ENCODE data around the gene CWH43. TPM values are rescaled to one million over a fixed set of nuclear protein-coding genes. Genes with fewer than 3 reads are reported as not detected.
"Not testable (repeated sequence)": the region's sequence is repeated elsewhere in the genome, so short reads cannot be mapped to it uniquely, and the experiment has no call there.

The CWH43 gene
- total RNA-seq, 1 experiment from 2014 or later, result not detected

DNA sequence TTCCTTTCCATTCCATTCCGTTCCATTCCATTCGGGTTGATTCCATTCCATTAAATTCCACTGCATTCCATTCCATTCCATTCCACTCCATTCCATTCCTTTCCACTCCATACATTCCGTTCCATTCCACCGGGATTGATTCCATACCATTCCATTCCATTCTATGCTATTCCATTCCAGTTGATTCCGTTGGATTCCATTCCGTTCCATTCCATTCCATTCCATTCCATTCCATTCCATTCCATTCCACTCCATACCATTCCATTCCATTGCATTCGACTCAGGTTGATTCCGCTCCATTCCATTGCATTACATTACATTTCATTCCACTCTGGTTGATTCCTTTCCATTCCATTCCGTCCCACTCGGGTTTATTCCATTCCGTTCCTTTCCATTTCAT, 110.1 kb downstream of the CWH43 start:
- DNase-seq (ENCODE audit: low read depth), result not testable (repeated sequence)

DNA sequence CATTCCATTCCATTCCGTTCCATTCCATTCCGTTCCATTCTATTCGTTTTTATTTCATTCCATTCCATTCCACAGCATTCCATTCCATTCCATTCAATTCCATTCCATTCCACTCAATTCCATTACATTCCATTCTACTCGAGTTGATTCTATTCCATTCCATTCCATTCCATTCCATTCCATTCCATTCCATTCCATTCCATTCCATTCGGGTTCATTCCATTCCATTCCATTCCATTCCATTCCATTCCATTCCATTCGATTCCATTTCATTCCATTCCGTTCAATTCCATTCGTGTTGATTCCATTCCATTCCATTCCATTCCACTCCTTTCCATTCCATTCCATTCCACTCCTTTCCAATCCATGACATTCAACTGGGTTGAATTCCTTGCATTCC, 110.6 kb downstream of the CWH43 start:
- DNase-seq (ENCODE audit: low read depth), result not testable (repeated sequence)

DNA sequence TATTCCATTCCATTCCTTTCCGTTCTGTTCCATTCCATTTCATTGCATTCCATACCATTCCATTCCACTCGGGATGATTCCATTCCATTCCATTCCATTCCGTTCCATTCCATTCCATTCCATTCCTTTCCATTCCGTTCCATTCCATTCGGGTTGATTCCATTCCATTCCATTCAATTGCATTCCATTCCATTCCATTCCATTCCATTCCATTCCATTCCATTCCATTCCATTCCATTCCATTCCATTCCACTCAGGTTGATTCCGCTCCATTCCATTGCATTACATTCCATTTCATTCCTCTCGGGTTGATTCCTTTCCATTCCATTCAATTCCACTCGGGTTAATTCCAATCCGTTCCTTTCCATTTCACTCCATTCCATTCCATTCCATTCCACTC, 111.0 kb downstream of the CWH43 start:
- DNase-seq (ENCODE audit: low read depth), result not testable (repeated sequence)

DNA sequence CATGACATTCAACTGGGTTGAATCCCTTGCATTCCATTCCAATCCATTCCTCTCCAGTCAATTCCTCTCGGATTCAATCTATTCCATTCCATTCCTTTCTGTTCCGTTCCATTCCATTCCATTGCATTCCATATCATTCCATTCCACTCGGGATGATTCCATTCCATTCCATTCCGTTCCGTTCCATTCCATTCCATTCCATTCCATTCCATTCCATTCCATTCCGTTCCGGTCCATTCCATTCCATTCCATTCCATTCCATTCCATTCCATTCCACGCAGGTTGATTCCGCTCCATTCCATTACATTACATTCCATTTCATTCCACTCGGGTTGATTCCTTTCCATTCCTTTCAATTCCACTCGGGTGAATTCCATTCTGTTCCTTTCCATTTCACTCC, 111.4 kb downstream of the CWH43 start:
- DNase-seq (ENCODE audit: low read depth), result not testable (repeated sequence)

DNA sequence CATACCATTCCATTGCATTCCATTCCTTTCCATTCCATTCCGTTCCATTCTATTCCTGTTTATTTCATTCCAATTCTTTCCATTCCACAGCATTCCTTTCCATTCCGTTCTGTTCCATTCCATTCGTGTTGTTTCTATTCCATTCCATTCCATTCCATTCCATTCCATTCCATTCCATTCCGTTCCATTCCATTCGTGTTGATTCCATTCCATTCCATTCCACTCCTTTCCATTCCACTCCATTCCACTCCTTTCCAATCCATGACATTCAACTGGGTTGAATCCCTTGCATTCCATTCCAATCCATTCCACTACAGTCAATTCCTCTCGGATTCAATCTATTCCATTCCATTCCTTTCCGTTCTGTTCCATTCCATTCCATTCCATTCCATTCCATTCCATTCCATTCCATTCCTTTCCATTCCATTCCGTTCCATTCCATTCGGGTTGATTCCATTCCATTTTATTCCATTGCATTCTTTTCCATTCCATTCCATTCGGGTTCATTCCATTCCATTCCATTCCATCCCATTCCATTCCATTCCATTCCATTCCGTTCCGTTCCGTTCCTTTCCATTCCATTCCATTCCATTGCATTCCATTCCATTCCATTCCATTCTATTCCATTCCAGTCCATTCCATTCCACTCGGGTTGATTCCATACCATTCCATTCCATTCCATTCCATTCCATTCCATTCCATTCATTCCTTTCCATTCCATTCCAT, 112.1 kb downstream of the CWH43 start:
- not testable (repeated sequence) for DNase-seq (ENCODE audit: low read depth)

DNA sequence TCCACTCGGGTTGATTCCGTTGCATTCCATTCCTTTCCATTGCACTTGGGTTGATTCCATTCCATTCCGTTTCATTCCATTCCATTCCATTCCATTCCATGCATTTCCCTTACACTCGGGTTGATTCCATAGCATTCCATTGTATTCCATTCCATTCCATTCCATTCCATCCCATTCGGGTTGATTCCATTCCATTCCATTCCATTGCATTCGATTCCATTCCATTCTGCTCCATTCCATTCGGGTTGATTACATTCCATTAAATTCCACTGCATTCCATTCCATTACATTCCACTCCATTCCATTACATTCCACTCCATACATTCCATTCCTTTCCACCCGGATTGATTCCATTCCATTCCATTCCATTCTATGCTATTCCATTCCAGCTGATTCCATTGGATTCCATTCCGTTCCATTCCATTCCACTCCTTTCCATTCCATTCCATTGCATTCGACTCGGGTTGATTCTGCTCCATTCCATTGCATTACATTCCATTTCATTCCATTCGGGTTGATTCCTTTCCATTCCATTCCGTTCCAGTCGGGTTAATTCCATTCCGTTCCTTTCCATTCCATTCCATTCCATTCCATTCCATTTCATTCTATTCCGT, 113.9 kb downstream of the CWH43 start:
- DNase-seq (ENCODE audit: low read depth), result not testable (repeated sequence)

DNA sequence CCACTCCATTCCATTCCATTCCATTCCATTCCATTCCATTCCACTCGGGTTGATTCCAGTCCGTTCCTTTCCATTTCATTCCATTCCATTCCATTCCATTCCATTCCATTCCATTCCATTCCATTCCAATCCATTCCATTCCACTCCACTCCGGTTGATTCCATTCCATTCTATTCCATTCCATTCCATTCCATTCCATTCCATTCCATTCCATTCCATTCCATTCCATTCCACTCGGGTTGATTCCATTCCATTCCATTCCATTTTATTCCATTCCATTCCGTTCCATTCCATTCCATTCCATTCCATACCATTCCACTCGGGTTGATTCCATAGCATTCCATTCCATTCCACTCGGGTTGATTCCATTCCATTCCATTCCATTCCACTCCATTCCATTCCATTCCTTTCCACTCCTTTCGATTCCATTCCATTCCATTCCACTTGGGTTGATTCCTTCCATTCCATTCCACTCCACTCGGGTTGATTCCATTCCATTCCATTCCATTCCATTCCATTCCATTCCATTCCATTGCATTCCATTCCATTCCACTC, 116.3 kb downstream of the CWH43 start:
- not testable (repeated sequence) for DNase-seq (ENCODE audit: low read depth)

DNA sequence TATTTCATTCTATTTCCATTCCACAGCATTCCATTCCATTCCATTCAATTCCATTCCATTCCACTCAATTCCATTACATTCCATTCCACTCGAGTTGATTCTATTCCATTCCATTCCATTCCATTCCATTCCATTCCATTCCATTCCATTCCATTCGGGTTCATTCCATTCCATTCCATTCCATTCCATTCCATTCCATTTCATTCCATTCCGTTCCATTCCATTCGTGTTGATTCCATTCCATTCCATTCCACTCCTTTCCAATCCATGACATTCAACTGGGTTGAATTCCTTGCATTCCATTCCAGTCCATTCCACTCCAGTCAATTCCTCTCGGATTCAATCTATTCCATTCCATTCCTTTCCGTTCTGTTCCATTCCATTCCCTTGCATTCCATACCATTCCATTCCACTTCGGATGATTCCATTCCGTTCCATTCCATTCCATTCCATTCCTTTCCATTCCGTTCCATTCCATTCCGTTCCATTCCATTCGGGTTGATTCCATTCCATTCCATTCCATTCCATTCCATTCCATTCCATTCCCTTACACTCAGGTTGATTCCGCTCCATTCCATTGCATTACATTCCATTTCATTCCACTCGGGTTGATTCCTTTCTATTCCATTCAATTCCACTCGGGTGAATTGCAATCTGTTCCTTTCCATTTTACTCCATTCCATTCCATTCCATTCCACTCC, 117.5 kb downstream of the CWH43 start:
- DNase-seq (ENCODE audit: low read depth), result not testable (repeated sequence)

DNA sequence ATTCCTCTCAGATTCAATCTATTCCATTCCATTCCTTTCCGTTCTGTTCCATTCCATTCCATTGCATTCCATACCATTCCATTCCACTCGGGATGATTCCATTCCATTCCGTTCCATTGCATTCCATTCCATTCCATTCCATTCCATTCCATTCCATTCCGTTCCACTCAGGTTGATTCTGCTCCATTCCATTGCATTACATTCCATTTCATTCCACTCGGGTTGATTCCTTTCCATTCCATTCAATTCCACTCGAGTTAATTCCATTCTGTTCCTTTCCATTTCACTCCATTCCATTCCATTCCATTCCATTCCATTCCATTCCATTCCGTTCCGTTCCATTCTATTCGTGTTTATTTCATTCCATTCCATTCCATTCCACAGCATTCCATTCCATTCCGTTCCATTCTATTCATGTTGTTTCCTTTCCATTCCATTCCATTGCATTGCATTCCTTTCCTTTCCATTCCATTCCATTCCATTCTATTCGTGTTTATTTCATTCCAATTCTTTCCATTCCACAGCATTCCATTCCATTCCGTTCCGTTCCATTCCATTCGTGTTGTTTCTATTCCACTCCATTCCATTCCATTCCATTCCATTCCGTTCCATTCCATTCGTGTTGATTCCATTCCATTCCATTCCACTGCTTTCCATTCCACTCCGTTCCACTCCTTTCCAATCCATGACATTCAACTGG, 118.3 kb downstream of the CWH43 start:
- not testable (repeated sequence) for DNase-seq (ENCODE audit: low read depth)

DNA sequence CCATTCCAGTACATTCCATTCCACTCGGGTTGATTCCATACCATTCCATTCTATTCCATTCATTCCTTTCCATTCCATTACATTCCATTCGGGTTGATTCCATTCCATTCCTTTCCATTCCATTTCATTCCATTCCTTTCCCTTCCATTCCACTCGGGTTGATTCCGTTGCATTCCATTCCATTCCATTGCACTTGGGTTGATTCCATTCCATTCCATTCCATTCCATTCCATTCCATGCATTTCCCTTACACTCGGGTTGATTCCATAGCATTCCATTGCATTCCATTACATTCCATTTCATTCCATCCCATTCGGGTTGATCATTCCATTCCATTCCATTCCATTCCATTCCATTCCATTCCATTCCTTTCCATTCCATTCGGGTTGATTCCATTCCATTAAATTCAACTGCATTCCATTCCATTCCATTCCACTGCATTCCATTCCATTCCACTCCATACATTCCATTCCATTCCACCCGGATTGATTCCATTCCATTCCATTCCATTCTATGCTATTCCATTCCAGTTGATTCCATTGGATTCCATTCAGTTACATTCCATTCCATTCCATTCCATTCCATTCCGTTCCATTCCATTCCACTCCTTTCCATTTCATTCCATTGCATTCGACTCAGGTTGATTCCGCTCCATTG, 119.3 kb downstream of the CWH43 start:
- not testable (repeated sequence) for DNase-seq (ENCODE audit: low read depth)

DNA sequence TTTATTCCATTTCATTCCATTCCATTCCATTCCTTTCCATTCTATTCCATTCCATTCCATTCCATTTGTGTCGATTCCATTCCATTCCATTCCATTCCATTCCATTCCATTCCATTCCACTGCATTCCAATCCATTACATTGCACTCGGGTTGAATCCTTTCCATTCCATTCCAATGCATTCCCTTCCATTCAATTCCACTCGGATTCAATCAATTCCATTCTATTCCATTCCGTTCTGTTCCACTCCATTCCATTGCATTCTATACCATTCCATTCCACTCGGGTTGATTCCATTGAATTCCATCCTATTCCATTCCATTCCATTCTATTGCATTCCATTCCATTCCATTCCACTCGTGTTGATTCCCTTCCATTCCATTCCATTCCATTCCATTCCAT, 121.2 kb downstream of the CWH43 start:
- peak; percentile 35 for DNase-seq (ENCODE audit: low read depth)

DNA sequence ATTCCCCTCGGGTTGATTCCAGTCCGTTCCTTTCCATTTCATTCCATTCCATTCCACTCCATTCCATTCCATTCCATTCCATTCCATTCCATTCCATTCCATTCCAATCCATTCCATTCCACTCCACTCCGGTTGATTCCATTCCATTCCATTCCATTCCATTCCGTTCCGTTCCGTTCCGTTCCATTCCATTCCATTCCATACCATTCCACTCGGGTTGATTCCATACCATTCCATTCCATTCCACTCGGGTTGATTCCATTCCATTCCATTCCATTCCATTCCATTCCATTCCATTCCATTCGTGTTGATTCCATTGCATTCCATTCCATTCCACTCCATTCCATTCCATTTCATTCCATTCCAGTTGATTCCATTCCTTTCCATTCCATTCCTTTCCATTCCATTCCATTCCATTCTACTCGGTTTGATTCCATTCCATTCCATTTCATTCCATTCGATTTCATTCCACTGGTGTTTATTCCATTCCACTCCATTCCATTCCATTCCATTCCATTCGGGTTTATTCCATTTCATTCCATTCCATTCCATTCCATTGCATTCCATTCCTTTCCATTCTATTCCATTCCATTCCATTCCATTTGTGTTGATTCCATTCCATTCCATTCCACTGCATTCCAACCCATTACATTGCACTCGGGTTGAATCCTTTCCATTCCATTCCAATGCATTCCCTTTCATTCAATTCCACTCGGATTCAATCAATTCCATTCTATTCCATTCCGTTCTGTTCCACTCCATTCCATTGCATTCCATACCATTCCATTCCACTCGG, 122.3 kb downstream of the CWH43 start:
- not testable (repeated sequence) for DNase-seq (ENCODE audit: low read depth)

DNA sequence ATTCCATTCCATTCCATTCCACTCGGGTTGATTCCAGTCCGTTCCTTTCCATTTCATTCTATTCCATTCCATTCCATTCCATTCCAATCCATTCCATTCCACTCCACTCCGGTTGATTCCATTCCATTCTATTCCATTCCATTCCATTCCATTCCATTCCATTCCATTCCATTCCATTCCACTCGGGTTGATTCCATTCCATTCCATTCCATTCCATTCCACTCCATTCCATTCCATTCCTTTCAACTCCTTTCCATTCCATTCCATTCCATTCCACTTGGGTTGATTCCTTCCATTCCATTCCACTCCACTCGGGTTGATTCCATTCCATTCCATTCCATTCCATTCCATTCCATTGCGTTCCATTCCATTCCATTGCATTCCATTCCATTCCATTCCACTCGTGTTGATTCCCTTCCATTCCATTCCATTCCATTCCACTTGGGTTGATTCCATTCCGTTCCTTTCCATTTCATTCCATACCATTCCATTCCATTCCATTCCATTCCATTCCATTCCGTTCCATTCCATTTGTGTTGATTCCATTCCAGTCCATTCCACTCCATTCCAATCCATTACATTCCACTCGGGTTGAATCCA, 123.6 kb downstream of the CWH43 start:
- not testable (repeated sequence) for DNase-seq (ENCODE audit: low read depth)

DNA sequence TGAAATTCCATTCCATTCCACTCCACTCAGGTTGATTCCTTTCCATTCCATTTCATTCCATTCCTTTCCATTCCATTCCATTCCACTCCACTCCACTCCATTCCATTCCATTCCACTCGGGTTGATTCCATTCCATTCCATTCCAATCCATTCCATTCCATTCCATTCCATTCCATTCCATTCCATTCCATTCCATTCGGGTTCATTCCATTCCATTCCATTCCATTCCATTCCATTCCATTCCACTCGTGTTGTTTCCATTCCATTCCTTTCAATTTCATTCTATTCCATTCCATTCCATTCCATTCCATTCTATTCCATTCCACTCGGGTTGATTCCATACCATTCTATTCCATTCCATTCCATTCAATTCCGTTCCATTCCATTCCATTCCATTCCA, 124.5 kb downstream of the CWH43 start:
- not testable (repeated sequence) for DNase-seq (ENCODE audit: low read depth)

Other genes starting within 250 kb of the CWH43 start
- 41.9 and 59.5 TPM in 2 replicates for gene FRYL, start 206.0 kb upstream of the CWH43 start, total RNA-seq (2014; rRNA removed)
- gene OCIAD1, start 155.2 kb upstream of the CWH43 start, total RNA-seq (2014; rRNA removed), result 161 and 182 TPM in 2 replicates
- 11.0 and 12.2 TPM in 2 replicates for gene OCIAD2, start 79.5 kb upstream of the CWH43 start, total RNA-seq (2014; rRNA removed)

Data from LHCN-M2 (cell line).